Measurements from ENCODE around the gene CAMK1D.
"Not testable (repeated sequence)": the region's sequence is repeated elsewhere in the genome, so short reads cannot be mapped to it uniquely, and the experiment has no call there.

CAMK1D gene

GRCh38 chr10:12797471-12798262 lies 448.3 kb downstream of the CAMK1D start:
- no peak for DNase-seq (ENCODE audit: low spot score)

GRCh38 chr10:12799144-12799543 lies 449.8 kb downstream of the CAMK1D start:
- no peak for DNase-seq (ENCODE audit: low spot score)

GRCh38 chr10:12799714-12800113 lies 450.4 kb downstream of the CAMK1D start:
- DNase-seq (ENCODE audit: low spot score): no peak

GRCh38 chr10:12800302-12800701 lies 451.0 kb downstream of the CAMK1D start:
- no peak for DNase-seq (ENCODE audit: low spot score)

- no peak for DNase-seq (ENCODE audit: low spot score)
Measured at GRCh38 chr10:12801214-12802087, 452.1 kb downstream of the CAMK1D start.

GRCh38 chr10:12803776-12804175 lies 454.4 kb downstream of the CAMK1D start:
- no peak for DNase-seq (ENCODE audit: low spot score)

- no peak for DNase-seq (ENCODE audit: low spot score)
Measured at GRCh38 chr10:12806228-12807095, 457.1 kb downstream of the CAMK1D start.

- DNase-seq (ENCODE audit: low spot score): no peak
Measured at GRCh38 chr10:12807096-12807755, 457.9 kb downstream of the CAMK1D start.

GRCh38 chr10:12808014-12808613 lies 458.8 kb downstream of the CAMK1D start:
- DNase-seq (ENCODE audit: low spot score): no peak

- not testable (repeated sequence) for DNase-seq (ENCODE audit: low spot score)
Measured at GRCh38 chr10:12810046-12810445, 460.7 kb downstream of the CAMK1D start.

- no peak for DNase-seq (ENCODE audit: low spot score)
Measured at GRCh38 chr10:12811826-12812225, 462.5 kb downstream of the CAMK1D start.

- no peak for DNase-seq (ENCODE audit: low spot score)
Measured at GRCh38 chr10:12812571-12812970, 463.2 kb downstream of the CAMK1D start.

GRCh38 chr10:12814166-12814565 lies 464.8 kb downstream of the CAMK1D start:
- no peak for DNase-seq (ENCODE audit: low spot score)

GRCh38 chr10:12819071-12819470 lies 469.7 kb downstream of the CAMK1D start:
- DNase-seq (ENCODE audit: low spot score): no peak

- DNase-seq (ENCODE audit: low spot score): no peak
Measured at GRCh38 chr10:12819656-12820055, 470.3 kb downstream of the CAMK1D start.

GRCh38 chr10:12822126-12822892 lies 473.0 kb downstream of the CAMK1D start:
- DNase-seq (ENCODE audit: low spot score): no peak

GRCh38 chr10:12822893-12823170 lies 473.5 kb downstream of the CAMK1D start:
- DNase-seq (ENCODE audit: low spot score): no peak

- DNase-seq (ENCODE audit: low spot score): no peak
Measured at GRCh38 chr10:12823328-12823727, 474.0 kb downstream of the CAMK1D start.

GRCh38 chr10:12825260-12825849 lies 476.0 kb downstream of the CAMK1D start:
- DNase-seq (ENCODE audit: low spot score): no peak

GRCh38 chr10:12826800-12827372 lies 477.5 kb downstream of the CAMK1D start:
- DNase-seq (ENCODE audit: low spot score): no peak

Measured in hematopoietic multipotent progenitor cell treated with erythropoietin and hydrocortisone succinate and interleukin-3 and kit ligand, for 17 days (in vitro differentiated cells).